SH-SY5Y (cell line): Measurements from ENCODE around the gene DSTN.

Source experiments
- GATA2 ChIP-seq: IDR thresholded peaks from 2 replicates; pipeline ENCODE4 v1.6.1; 2011; ENCODE audit warnings: mild to moderate bottlenecking, low read depth, low read length
- GATA3 ChIP-seq: IDR thresholded peaks from 2 replicates; pipeline ENCODE4 v1.6.1; 2011; ENCODE audit warnings: low read depth, mild to moderate bottlenecking, low read length, moderate library complexity

DNA sequence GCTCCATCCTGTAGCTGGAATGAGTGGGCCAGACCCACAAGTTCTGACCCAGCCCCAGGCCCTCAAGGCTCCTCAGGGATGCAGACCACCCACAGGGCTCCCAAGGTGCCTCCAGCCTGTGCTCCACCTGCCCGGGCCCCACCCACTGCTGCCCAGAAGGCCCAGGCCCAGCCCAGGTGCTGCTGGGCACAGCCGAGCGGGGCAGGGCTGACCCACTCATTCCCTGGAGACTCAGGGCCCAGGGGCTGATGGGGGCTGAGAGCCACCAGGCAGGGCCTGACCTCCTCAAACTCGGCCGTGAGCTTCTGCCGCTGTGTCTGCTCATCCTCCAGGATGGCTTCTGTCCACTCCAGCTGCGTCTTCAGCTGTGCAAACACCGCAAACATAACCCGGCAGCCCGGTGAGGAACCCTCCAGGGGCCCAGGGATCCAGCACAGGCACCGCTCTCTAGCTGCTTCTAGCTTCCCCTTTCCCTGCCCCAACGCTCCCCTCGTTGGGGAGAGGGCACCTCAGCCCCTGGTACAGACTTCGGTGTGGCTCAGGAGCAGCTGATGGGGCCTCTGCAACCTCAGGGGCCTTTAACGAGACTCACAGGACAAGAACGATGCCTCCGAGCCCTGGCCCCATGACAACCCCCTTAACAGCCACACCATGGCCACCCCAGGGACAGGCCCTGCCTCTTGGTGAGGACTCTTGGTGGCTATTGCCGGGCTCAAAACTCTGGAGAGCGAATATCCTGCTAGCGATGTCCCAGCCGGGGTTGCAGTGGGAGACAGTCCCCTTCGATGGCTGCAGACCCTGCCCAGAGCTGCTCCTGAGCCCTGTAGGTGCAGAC lies 46.0 kb downstream of the DSTN start:
- TF ChIP-seq GATA2 (no peak), GATA3 (no peak)
